HEK293 (cell line): Measurements from ENCODE around the gene PPARD.

Experiments used
- BCL11A ChIP-seq: fragments of 450-650 bp; formaldehyde crosslinking; IDR thresholded peaks from 2 replicates; pipeline ENCODE4 v1.5.1; 2016; ENCODE audit warnings: low read depth, missing biosample characterization, missing genetic modification characterization
- KLF16 ChIP-seq: fragments of 450-650 bp; formaldehyde crosslinking; IDR thresholded peaks from 2 replicates; pipeline ENCODE4 v1.5.1; 2017; ENCODE audit warnings: missing biosample characterization, missing genetic modification characterization
- MYNN ChIP-seq: fragments of 450-650 bp; formaldehyde crosslinking; IDR thresholded peaks from 2 replicates; pipeline ENCODE4 v1.5.1; 2016; ENCODE audit warnings: missing biosample characterization, missing genetic modification characterization, borderline replicate concordance
- PRDM6 ChIP-seq: fragments of 450-650 bp; formaldehyde crosslinking; IDR thresholded peaks from 2 replicates; pipeline ENCODE4 v1.5.1; 2017; ENCODE audit warnings: missing biosample characterization, missing genetic modification characterization
- ZBTB21 ChIP-seq: fragments of 450-650 bp; formaldehyde crosslinking; IDR thresholded peaks from 2 replicates; pipeline ENCODE4 v1.5.1; 2017; ENCODE audit warnings: missing biosample characterization, missing genetic modification characterization
- ZBTB26 ChIP-seq: fragments of 450-650 bp; formaldehyde crosslinking; optimal IDR thresholded peaks from 2 replicates; pipeline ENCODE3; 2016; ENCODE audit warnings: missing biosample characterization, mild to moderate bottlenecking, missing genetic modification characterization
- ZBTB6 ChIP-seq: fragments of 450-650 bp; formaldehyde crosslinking; IDR thresholded peaks from 2 replicates; pipeline ENCODE4 v1.5.1; 2017; ENCODE audit warnings: missing biosample characterization, missing genetic modification characterization
- ZFP41 ChIP-seq: fragments of 450-650 bp; formaldehyde crosslinking; IDR thresholded peaks from 2 replicates; pipeline ENCODE4 v1.5.1; 2016; ENCODE audit warnings: missing biosample characterization, missing genetic modification characterization, borderline replicate concordance
- ZNF121 ChIP-seq: fragments of 450-650 bp; formaldehyde crosslinking; IDR thresholded peaks from 2 replicates; pipeline ENCODE4 v1.5.1; 2016; ENCODE audit warnings: missing biosample characterization, missing genetic modification characterization
- ZNF132 ChIP-seq: fragments of 450-650 bp; formaldehyde crosslinking; IDR thresholded peaks from 2 replicates; pipeline ENCODE4 v1.5.1; 2017; ENCODE audit warnings: missing biosample characterization, missing genetic modification characterization, borderline replicate concordance
- ZNF157 ChIP-seq: fragments of 450-650 bp; formaldehyde crosslinking; IDR thresholded peaks from 2 replicates; pipeline ENCODE4 v1.5.1; 2016; ENCODE audit warnings: missing biosample characterization, missing genetic modification characterization
- ZNF19 ChIP-seq: fragments of 450-650 bp; formaldehyde crosslinking; IDR thresholded peaks from 2 replicates; pipeline ENCODE4; 2016; ENCODE audit warnings: missing biosample characterization, missing genetic modification characterization, low read depth
- ZNF202 ChIP-seq: fragments of 450-650 bp; formaldehyde crosslinking; IDR thresholded peaks from 2 replicates; pipeline ENCODE4 v1.5.1; 2016; ENCODE audit warnings: missing biosample characterization, missing genetic modification characterization, borderline replicate concordance
- ZNF239 ChIP-seq: fragments of 450-650 bp; formaldehyde crosslinking; IDR thresholded peaks from 2 replicates; pipeline ENCODE4 v1.5.1; 2016; ENCODE audit warnings: missing biosample characterization, missing genetic modification characterization
- ZNF26 ChIP-seq: fragments of 450-650 bp; formaldehyde crosslinking; IDR thresholded peaks from 2 replicates; pipeline ENCODE4 v1.5.1; 2016; ENCODE audit warnings: missing biosample characterization, missing genetic modification characterization
- ZNF280C ChIP-seq: fragments of 450-650 bp; formaldehyde crosslinking; IDR thresholded peaks from 2 replicates; pipeline ENCODE4 v1.5.1; 2016; ENCODE audit warnings: missing biosample characterization, missing genetic modification characterization
- ZNF280D ChIP-seq: fragments of 450-650 bp; formaldehyde crosslinking; IDR thresholded peaks from 2 replicates; pipeline ENCODE4 v1.5.1; 2016; ENCODE audit warnings: missing biosample characterization, missing genetic modification characterization
- ZNF354C ChIP-seq: fragments of 450-650 bp; formaldehyde crosslinking; IDR thresholded peaks from 2 replicates; pipeline ENCODE4 v1.5.1; 2016; ENCODE audit warnings: missing biosample characterization, missing genetic modification characterization, low read depth, borderline replicate concordance
- ZNF37A ChIP-seq: fragments of 450-650 bp; IDR thresholded peaks from 2 replicates; pipeline ENCODE4 v1.5.1; 2018; ENCODE audit warnings: missing biosample characterization, missing genetic modification characterization
- ZNF416 ChIP-seq: fragments of 450-650 bp; formaldehyde crosslinking; IDR thresholded peaks from 2 replicates; pipeline ENCODE4 v1.5.1; 2016; ENCODE audit warnings: missing biosample characterization, missing genetic modification characterization
- ZNF530 ChIP-seq: fragments of 450-650 bp; formaldehyde crosslinking; IDR thresholded peaks from 2 replicates; pipeline ENCODE4 v1.5.1; 2016; ENCODE audit warnings: low read depth, missing biosample characterization, missing genetic modification characterization
- ZNF555 ChIP-seq: fragments of 450-650 bp; formaldehyde crosslinking; conservative IDR thresholded peaks from 2 replicates; pipeline ENCODE4 v1.5.1; 2017; ENCODE audit warnings: missing biosample characterization, mild to moderate bottlenecking, missing genetic modification characterization, inconsistent platforms
- ZNF561 ChIP-seq: fragments of 450-650 bp; IDR thresholded peaks from 2 replicates; pipeline ENCODE4 v1.5.1; 2018; ENCODE audit warnings: missing biosample characterization, missing genetic modification characterization, borderline replicate concordance
- ZNF639 ChIP-seq: fragments of 450-650 bp; formaldehyde crosslinking; IDR thresholded peaks from 2 replicates; pipeline ENCODE4 v1.5.1; 2016; ENCODE audit warnings: missing biosample characterization, missing genetic modification characterization
- ZNF658 ChIP-seq: fragments of 450-650 bp; formaldehyde crosslinking; IDR thresholded peaks from 2 replicates; pipeline ENCODE4; 2016; ENCODE audit warnings: missing biosample characterization, missing genetic modification characterization
- ZNF664 ChIP-seq: fragments of 450-650 bp; formaldehyde crosslinking; IDR thresholded peaks from 2 replicates; pipeline ENCODE4 v1.5.1; 2016; ENCODE audit warnings: missing biosample characterization, missing genetic modification characterization
- ZNF707 ChIP-seq: fragments of 450-650 bp; formaldehyde crosslinking; IDR thresholded peaks from 2 replicates; pipeline ENCODE4 v1.5.1; 2016; ENCODE audit warnings: missing biosample characterization, missing genetic modification characterization

Gene PPARD

GRCh38 chr6:35468181-35468979 is 126.0 kb downstream of the PPARD start, which contains the start of gene RPL10A (continued):
- no peak for TF ChIP-seq ZNF26 (tag by site-specific recombination)
- TF ChIP-seq ZNF280D (tag by site-specific recombination): no peak
- no peak for TF ChIP-seq ZNF658 (tag by site-specific recombination)
- TF ChIP-seq ZNF664 (tag by site-specific recombination): no peak
- no peak; the same call in 1 of the 2 replicates for TF ChIP-seq MYNN (tag by site-specific recombination)
- TF ChIP-seq ZNF280C (tag by site-specific recombination): no peak
- no peak for TF ChIP-seq ZNF416
- no peak for TF ChIP-seq ZNF37A
- no peak for TF ChIP-seq ZNF707
- TF ChIP-seq ZFP41 (tag by site-specific recombination): no peak
- TF ChIP-seq ZNF354C (tag by site-specific recombination): no peak
- TF ChIP-seq ZBTB21 (tag by site-specific recombination): peak; percentile 25; the same call in 1 of the 2 replicates
- TF ChIP-seq ZNF555 (tag by site-specific recombination): no peak
- no peak for TF ChIP-seq ZNF157 (tag by site-specific recombination)
- TF ChIP-seq PRDM6 (tag by site-specific recombination): no peak
- no peak for TF ChIP-seq ZNF202
- TF ChIP-seq BCL11A (tag by site-specific recombination): no peak
- 0 out of 2 replicates have a peak, but pooled peaks have one; percentile 56 for TF ChIP-seq ZNF239 (tag by site-specific recombination)
- TF ChIP-seq ZBTB26 (tag by site-specific recombination): peak; percentile 62
- no peak for TF ChIP-seq ZNF19 (tag by site-specific recombination)
- no peak for TF ChIP-seq ZBTB6
- TF ChIP-seq ZNF639 (tag by site-specific recombination): peak; percentile 82; the same call in 1 of the 2 replicates
- TF ChIP-seq ZNF121: peak; percentile 57; the same call in 1 of the 2 replicates
- no peak for TF ChIP-seq ZNF530 (tag by site-specific recombination)
- no peak for TF ChIP-seq ZNF132
- TF ChIP-seq ZNF561 (tag by site-specific recombination): no peak; the same call in 1 of the 2 replicates
- peak; percentile 91 for TF ChIP-seq KLF16
